HepG2 (cell line): ENCODE data around the gene FGGY. TPM values are rescaled to one million over a fixed set of nuclear protein-coding genes. Genes with fewer than 3 reads are reported as not detected.
A peak's percentile ranks its signal among the peaks of the same experiment; 100 is the strongest.

Experiments used
- AHDC1 ChIP-seq: sonication (generic); formaldehyde crosslinking; IDR thresholded peaks from 2 replicates; pipeline ENCODE4 v1.5.1; 2020; ENCODE audit warnings: mild to moderate bottlenecking, missing genetic modification reagents, borderline replicate concordance
- ARNTL ChIP-seq: sonication (generic); formaldehyde crosslinking; IDR thresholded peaks from 2 replicates; pipeline ENCODE4 v1.4.0; 2020; ENCODE audit warnings: mild to moderate bottlenecking, missing genetic modification reagents
- FLYWCH1 ChIP-seq: sonication (generic); formaldehyde crosslinking; IDR thresholded peaks from 2 replicates; pipeline ENCODE4 v1.8.1; 2023; ENCODE audit warnings: mild to moderate bottlenecking, missing genetic modification reagents
- HBP1 ChIP-seq: IDR thresholded peaks from 2 replicates; pipeline ENCODE4 v1.6.1; 2016; ENCODE audit warnings: low read depth, control low read depth
- IRF2 ChIP-seq: IDR thresholded peaks from 2 replicates; pipeline ENCODE4 v1.6.1; 2018; ENCODE audit warnings: missing genetic modification reagents, missing compliant biosample characterization
- KDM6A ChIP-seq: IDR thresholded peaks from 2 replicates; pipeline ENCODE4 v1.6.1; 2016; ENCODE audit warnings: low read depth
- PAXIP1 ChIP-seq: sonication (generic); formaldehyde crosslinking; conservative IDR thresholded peaks from 2 replicates; pipeline ENCODE4 v1.4.0; 2020; ENCODE audit warnings: mild to moderate bottlenecking, missing genetic modification reagents, moderate library complexity
- PHF21A ChIP-seq: sonication (generic); formaldehyde crosslinking; IDR thresholded peaks from 2 replicates; pipeline ENCODE4 v1.5.0; 2020; ENCODE audit warnings: mild to moderate bottlenecking, missing genetic modification reagents
- RXRB ChIP-seq: IDR thresholded peaks from 2 replicates; pipeline ENCODE4 v1.6.1; 2016; ENCODE audit warnings: borderline replicate concordance, missing genetic modification reagents, missing compliant biosample characterization
- SALL1 ChIP-seq: sonication (generic); formaldehyde crosslinking; IDR thresholded peaks from 2 replicates; pipeline ENCODE4 v1.8.0; 2022; ENCODE audit warnings: mild to moderate bottlenecking, missing genetic modification reagents
- SAP130 ChIP-seq: IDR thresholded peaks from 2 replicates; pipeline ENCODE4 v1.6.1; 2016; ENCODE audit warnings: low read depth
- SIX4 ChIP-seq: sonication (generic); formaldehyde crosslinking; IDR thresholded peaks from 2 replicates; pipeline ENCODE4 v1.4.0; 2020; ENCODE audit warnings: missing genetic modification reagents
- THAP8 ChIP-seq: sonication (generic); formaldehyde crosslinking; IDR thresholded peaks from 2 replicates; pipeline ENCODE4 v1.5.1; 2020; ENCODE audit warnings: missing genetic modification reagents, mild to moderate bottlenecking, borderline replicate concordance
- ZFY ChIP-seq: sonication (generic); formaldehyde crosslinking; IDR thresholded peaks from 2 replicates; pipeline ENCODE4 v1.4.0; 2020; ENCODE audit warnings: missing genetic modification reagents
- polyA plus RNA-seq, 8 experiments: library from polyadenylated mRNA; depleted of rRNA in 3 of 8; stranded (reverse) in 7 of 8; unstranded in 1 of 8; fragments of >200 nt; fragmentation: Illumina TruSeq in 4 of 8; extraction: Trizol in 4 of 8; gene quantifications; 2 replicates each; pipeline versions ENCODE4 v1.2.1 to v1.2.3, GENCODE V29; 2011 to 2016; ENCODE audit warnings: low read depth in 4 of 8, missing spikeins in 1 of 8, mixed read lengths in 1 of 8; ENCODE audit not compliant: insufficient read depth in 1 of 8
- total RNA-seq, 5 experiments: library from RNA; depleted of rRNA; stranded (reverse); fragments of >200 nt; fragmentation: Illumina TruSeq; extraction: Trizol; gene quantifications; 2 replicates each; pipeline ENCODE4 v1.2.3, GENCODE V29; 2016; ENCODE audit warnings: low read depth in 1 of 5

Gene FGGY
- total and polyA plus RNA-seq, 2 of the 13 experiments (the other 11 are each of a cell fraction or from before 2014, with no cell fraction given): 15.7 to 27.5 TPM

GRCh38 chr1:59408608-59409240 lies 111.8 kb downstream of the FGGY start (continued):
- TF ChIP-seq AHDC1 (CRISPR knock-in tag) (peak; percentile 64; the same call in 1 of the 2 replicates), SAP130 (peak; percentile 29; the same call in 1 of the 2 replicates), SALL1 (peak; percentile 41; the same call in 1 of the 2 replicates), PHF21A (CRISPR knock-in tag) (peak; percentile 61), THAP8 (no peak), FLYWCH1 (CRISPR knock-in tag) (no peak), HBP1 (CRISPR knock-in tag) (no peak), IRF2 (CRISPR knock-in tag) (peak; percentile 16; the same call in 1 of the 2 replicates), KDM6A (0 out of 2 replicates have a peak, but pooled peaks have one; percentile 28), ARNTL (CRISPR knock-in tag) (0 out of 2 replicates have a peak, but pooled peaks have one; percentile 28), RXRB (CRISPR knock-in tag) (peak; percentile 61; the same call in 1 of the 2 replicates), SIX4 (CRISPR knock-in tag) (peak; percentile 38; the same call in 1 of the 2 replicates), ZFY (CRISPR knock-in tag) (no peak), PAXIP1 (CRISPR knock-in tag) (peak; percentile 84)
